Effector memory CD8-positive, alpha-beta T cell (primary cell): Measurements from ENCODE around the gene KIFC3.

Source experiments
- ATAC-seq: fragments of 150-1000 bp; cut with Tn5 transposase; replicated peaks from 2 replicates; pipeline ENCODE4 v1.10.0; 2021; ENCODE audit warnings: mild to moderate bottlenecking, moderate library complexity
- DNase-seq, 3 experiments: peaks; one replicate each; pipeline ENCODE4 v3.0.0; 2021
- H3K27ac Mint-ChIP-seq, 2 donors: one replicate each; pipeline ENCODE4 v1.8.0; 2022; ENCODE audit warnings: mild to moderate bottlenecking in 2 of 2, mixed read lengths in 2 of 2, moderate library complexity in 2 of 2
- H3K27me3 Mint-ChIP-seq, 2 donors: one replicate each; pipeline ENCODE4 v1.8.0; 2022; ENCODE audit warnings: mixed read lengths in 2 of 2
- H3K36me3 Mint-ChIP-seq: one replicate; pipeline ENCODE4 v1.8.0; 2022; ENCODE audit warnings: mild to moderate bottlenecking, moderate library complexity, mixed read lengths; ENCODE audit not compliant: insufficient read depth
- H3K4me1 Mint-ChIP-seq, 2 donors: one replicate each; pipeline ENCODE4 v1.8.0; 2022; ENCODE audit warnings: low read depth in 2 of 2, mixed read lengths in 2 of 2
- H3K4me3 Mint-ChIP-seq, 2 donors: one replicate each; pipeline ENCODE4 v1.8.0; 2022; ENCODE audit warnings: mild to moderate bottlenecking in 2 of 2, mixed read lengths in 2 of 2, moderate library complexity in 2 of 2
- H3K9me3 Mint-ChIP-seq, 2 donors: one replicate each; pipeline ENCODE4 v1.8.0; 2022; ENCODE audit warnings: mixed read lengths in 2 of 2

Gene KIFC3

GRCh38 chr16:57759131-57759530 is 43.2 kb downstream of the KIFC3 start:
- Mint-ChIP-seq H3K9me3 (no peaks in the 10 kb centered on the region), H3K27me3 (no peaks in the 10 kb centered on the region), H3K4me3 (peak overlapping the region in 1 of 2 donors; percentile 31), H3K36me3 (peaks cover 7% of the 10 kb centered on the region), H3K27ac (peak overlapping the region in 1 of 2 donors; percentile 45), H3K4me1 (peaks cover 0 to 7% of the 10 kb centered on the region in 2 donors)
- ATAC-seq (no peak), DNase-seq (no peak)

GRCh38 chr16:57758331-57759117 is 43.8 kb downstream of the KIFC3 start:
- Mint-ChIP-seq H3K36me3 (peaks cover 7% of the 10 kb centered on the region), H3K4me3 (peak overlapping the region; percentile 3 to 68), H3K27ac (peak overlapping the region; percentile 38 to 44), H3K9me3 (no peaks in the 10 kb centered on the region), H3K4me1 (peaks cover 0 to 7% of the 10 kb centered on the region in 2 donors), H3K27me3 (no peaks in the 10 kb centered on the region)
- DNase-seq = peak in 1 of 3 experiments; percentile 31
- no peak for ATAC-seq

GRCh38 chr16:57757883-57758282 is 44.4 kb downstream of the KIFC3 start:
- no peaks in the 10 kb centered on the region for H3K9me3 Mint-ChIP-seq
- no peak for DNase-seq
- H3K27ac Mint-ChIP-seq = peak overlapping the region; percentile 16 to 44
- no peak for ATAC-seq
- H3K4me1 Mint-ChIP-seq = peaks cover 0 to 5% of the 10 kb centered on the region in 2 donors
- peaks cover 7% of the 10 kb centered on the region for H3K36me3 Mint-ChIP-seq
- H3K4me3 Mint-ChIP-seq = peak overlapping the region in 1 of 2 donors; percentile 22
- no peaks in the 10 kb centered on the region for H3K27me3 Mint-ChIP-seq

- H3K4me1 Mint-ChIP-seq = peaks cover 0 to 4% of the 10 kb centered on the region in 2 donors
- no peak overlapping the region for H3K4me3 Mint-ChIP-seq
- ATAC-seq (peak; percentile 99), DNase-seq (peak; percentile 93 to 96 (median 94))
- H3K27ac Mint-ChIP-seq = peak overlapping the region in 1 of 2 donors; percentile 16
- H3K36me3 Mint-ChIP-seq = peaks cover 7% of the 10 kb centered on the region
- no peaks in the 10 kb centered on the region for H3K9me3 Mint-ChIP-seq
- H3K27me3 Mint-ChIP-seq = no peaks in the 10 kb centered on the region
Observed at GRCh38 chr16:57757326-57757786, 44.9 kb downstream of the KIFC3 start.

GRCh38 chr16:57756424-57757325 is 45.6 kb downstream of the KIFC3 start:
- no peaks in the 10 kb centered on the region for H3K27me3 Mint-ChIP-seq
- DNase-seq = no peak

GRCh38 chr16:57755726-57756423 is 46.4 kb downstream of the KIFC3 start:
- H3K36me3 Mint-ChIP-seq = peaks cover 9% of the 10 kb centered on the region
- H3K27me3 Mint-ChIP-seq = no peaks in the 10 kb centered on the region
- H3K27ac Mint-ChIP-seq = no peak overlapping the region
- DNase-seq (no peak), ATAC-seq (no peak)
- no peaks in the 10 kb centered on the region for H3K9me3 Mint-ChIP-seq
- no peak overlapping the region for H3K4me3 Mint-ChIP-seq
- peaks cover 4% of the 10 kb centered on the region in 2 donors for H3K4me1 Mint-ChIP-seq

More at GRCh38 chr16:57756424-57757325, 45.6 kb downstream of the KIFC3 start:
- Mint-ChIP-seq H3K4me3 (no peak overlapping the region), H3K9me3 (no peaks in the 10 kb centered on the region), H3K4me1 (peaks cover 0 to 2% of the 10 kb centered on the region in 2 donors), H3K27ac (no peak overlapping the region), H3K36me3 (peaks cover 9% of the 10 kb centered on the region)
- no peak for ATAC-seq

GRCh38 chr16:57755061-57755684 is 47.1 kb downstream of the KIFC3 start:
- H3K36me3 Mint-ChIP-seq = peaks cover 9% of the 10 kb centered on the region
- no peaks in the 10 kb centered on the region for H3K9me3 Mint-ChIP-seq
- H3K27me3 Mint-ChIP-seq = no peaks in the 10 kb centered on the region
- DNase-seq (no peak), ATAC-seq (no peak)
- peaks cover 7 to 8% of the 10 kb centered on the region in 2 donors for H3K4me1 Mint-ChIP-seq
- peak overlapping the region in 1 of 2 donors; percentile 11 for H3K27ac Mint-ChIP-seq
- H3K4me3 Mint-ChIP-seq = no peak overlapping the region

GRCh38 chr16:57754354-57755060 is 47.8 kb downstream of the KIFC3 start:
- no peaks in the 10 kb centered on the region for H3K27me3 Mint-ChIP-seq
- no peak for DNase-seq
- peaks cover 12% of the 10 kb centered on the region for H3K36me3 Mint-ChIP-seq
- no peak for ATAC-seq
- H3K27ac Mint-ChIP-seq = peak overlapping the region in 1 of 2 donors; percentile 11
- H3K4me3 Mint-ChIP-seq = no peak overlapping the region
- H3K9me3 Mint-ChIP-seq = no peaks in the 10 kb centered on the region
- peaks cover 8 to 12% of the 10 kb centered on the region in 2 donors for H3K4me1 Mint-ChIP-seq

GRCh38 chr16:57753448-57754353 is 48.6 kb downstream of the KIFC3 start:
- Mint-ChIP-seq H3K27ac (no peak overlapping the region), H3K27me3 (no peaks in the 10 kb centered on the region), H3K4me1 (peaks cover 8 to 12% of the 10 kb centered on the region in 2 donors), H3K36me3 (peaks cover 12% of the 10 kb centered on the region), H3K4me3 (no peak overlapping the region), H3K9me3 (no peaks in the 10 kb centered on the region)
- ATAC-seq (no peak), DNase-seq (no peak)

GRCh38 chr16:57752581-57753447 is 49.5 kb downstream of the KIFC3 start:
- peaks cover 12% of the 10 kb centered on the region for H3K36me3 Mint-ChIP-seq
- H3K27me3 Mint-ChIP-seq = no peaks in the 10 kb centered on the region
- ATAC-seq (no peak), DNase-seq (no peak)
- no peak overlapping the region for H3K27ac Mint-ChIP-seq
- H3K4me1 Mint-ChIP-seq = peaks cover 8 to 12% of the 10 kb centered on the region in 2 donors
- H3K4me3 Mint-ChIP-seq = no peak overlapping the region
- no peaks in the 10 kb centered on the region for H3K9me3 Mint-ChIP-seq

GRCh38 chr16:57752203-57752580 is 50.1 kb downstream of the KIFC3 start:
- Mint-ChIP-seq H3K4me3 (no peak overlapping the region), H3K9me3 (no peaks in the 10 kb centered on the region), H3K4me1 (peaks cover 8 to 12% of the 10 kb centered on the region in 2 donors), H3K36me3 (peaks cover 12% of the 10 kb centered on the region), H3K27me3 (no peaks in the 10 kb centered on the region), H3K27ac (no peak overlapping the region)
- ATAC-seq (no peak), DNase-seq (no peak)
